RWPE1 (cell line): ENCODE results near the gene CCDC142.

Experiments used
- CTCF ChIA-PET: fragments of 350-600 bp; sonication (Branson Sonifier 250); formaldehyde crosslinking; extraction: SDS; loops from one replicate; lab custom pipeline; 2021; lab: Yijun Ruan, JAX
- POLR2A ChIA-PET: fragments of 400-600 bp; formaldehyde crosslinking; extraction: SDS; loops from one replicate; lab custom pipeline; 2020; ENCODE audit warnings: antibody characterized with exemption; ENCODE audit not compliant: low non-redundant PET; lab: Yijun Ruan, JAX
- DNase-seq: peaks from one replicate; pipeline ENCODE4 v3.0.0; 2012; ENCODE audit warnings: low spot score
- H3K27ac ChIP-seq: fragments of 450-650 bp; 2 replicates; pipeline ENCODE4 v1.5.1; 2017
- TF ChIP-seq, protein P1 (sequence below): fragments of 450-650 bp; conservative IDR thresholded peaks from 2 replicates; pipeline ENCODE4 v1.5.1; 2017; ENCODE audit warnings: low read depth, mild to moderate bottlenecking

Gene CCDC142

DNA sequence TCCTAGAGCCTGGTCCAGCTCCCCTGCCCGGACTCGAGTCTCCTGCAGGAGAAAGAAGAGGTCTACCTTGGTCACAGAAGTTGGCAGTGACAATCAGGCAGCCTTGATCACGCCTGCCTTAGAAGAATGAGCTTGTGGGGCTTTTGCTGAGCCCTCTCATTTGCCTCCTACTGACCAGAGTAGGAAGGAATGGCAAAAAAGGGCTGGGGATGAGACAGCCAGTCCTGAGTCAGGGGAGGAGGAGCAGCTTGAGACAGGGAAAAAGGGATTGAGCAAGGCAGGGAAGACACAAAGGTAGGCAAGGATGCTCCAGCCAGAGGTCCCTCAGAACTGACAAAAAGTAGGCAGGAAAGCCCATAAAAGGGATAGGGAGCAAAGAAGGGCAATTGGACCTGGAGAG lies 55.2 kb downstream of the CCDC142 start:
- ChIA-PET POLR2A (no interaction called here), CTCF (interaction anchor here (0.5 kb wide), 1 partner anchor 12 kb away, joined by 3 read pairs; no protein-coding TSS in a partner anchor)
- no peak for DNase-seq
- H3K27ac ChIP-seq, result peak overlapping the region; percentile 94
- TF ChIP-seq, protein P1, sequence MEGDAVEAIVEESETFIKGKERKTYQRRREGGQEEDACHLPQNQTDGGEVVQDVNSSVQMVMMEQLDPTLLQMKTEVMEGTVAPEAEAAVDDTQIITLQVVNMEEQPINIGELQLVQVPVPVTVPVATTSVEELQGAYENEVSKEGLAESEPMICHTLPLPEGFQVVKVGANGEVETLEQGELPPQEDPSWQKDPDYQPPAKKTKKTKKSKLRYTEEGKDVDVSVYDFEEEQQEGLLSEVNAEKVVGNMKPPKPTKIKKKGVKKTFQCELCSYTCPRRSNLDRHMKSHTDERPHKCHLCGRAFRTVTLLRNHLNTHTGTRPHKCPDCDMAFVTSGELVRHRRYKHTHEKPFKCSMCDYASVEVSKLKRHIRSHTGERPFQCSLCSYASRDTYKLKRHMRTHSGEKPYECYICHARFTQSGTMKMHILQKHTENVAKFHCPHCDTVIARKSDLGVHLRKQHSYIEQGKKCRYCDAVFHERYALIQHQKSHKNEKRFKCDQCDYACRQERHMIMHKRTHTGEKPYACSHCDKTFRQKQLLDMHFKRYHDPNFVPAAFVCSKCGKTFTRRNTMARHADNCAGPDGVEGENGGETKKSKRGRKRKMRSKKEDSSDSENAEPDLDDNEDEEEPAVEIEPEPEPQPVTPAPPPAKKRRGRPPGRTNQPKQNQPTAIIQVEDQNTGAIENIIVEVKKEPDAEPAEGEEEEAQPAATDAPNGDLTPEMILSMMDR, result no peak

DNA sequence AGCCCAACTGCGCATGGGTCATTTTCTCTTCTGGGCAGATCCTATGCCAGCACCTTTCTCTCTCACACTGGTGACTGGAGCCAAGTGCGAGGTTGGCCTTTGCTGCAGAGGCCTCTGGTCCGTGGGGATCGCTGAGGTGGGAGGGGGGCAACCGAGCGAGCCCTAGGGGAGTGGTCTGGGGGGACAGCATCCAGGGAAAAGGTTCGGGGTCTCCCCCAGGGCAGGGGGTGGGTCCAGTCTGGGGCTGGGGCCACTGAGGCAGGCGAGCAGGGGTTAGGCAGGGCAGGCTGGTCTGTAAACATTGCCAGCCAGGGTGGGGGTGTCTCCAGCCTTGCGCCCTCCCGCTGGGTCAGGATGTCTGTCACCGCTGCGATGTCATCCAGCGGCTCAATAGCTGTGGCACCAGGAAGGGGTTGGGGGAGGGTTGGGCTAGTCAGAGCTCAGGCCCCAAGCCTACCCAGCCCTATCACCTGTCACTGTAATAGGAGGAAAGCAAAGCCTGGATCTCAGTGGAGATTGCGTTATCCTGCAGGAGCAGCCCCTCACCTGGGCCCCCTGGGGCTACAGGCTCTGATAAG lies 56.5 kb downstream of the CCDC142 start:
- ChIA-PET POLR2A (no interaction called here), CTCF (interaction anchor here (0.6 kb wide), 1 partner anchor 24 kb away, joined by 3 read pairs; no protein-coding TSS in a partner anchor)
- TF ChIP-seq, protein P1, result no peak
- H3K27ac ChIP-seq, result peak overlapping the region; percentile 94
- DNase-seq, result no peak

DNA sequence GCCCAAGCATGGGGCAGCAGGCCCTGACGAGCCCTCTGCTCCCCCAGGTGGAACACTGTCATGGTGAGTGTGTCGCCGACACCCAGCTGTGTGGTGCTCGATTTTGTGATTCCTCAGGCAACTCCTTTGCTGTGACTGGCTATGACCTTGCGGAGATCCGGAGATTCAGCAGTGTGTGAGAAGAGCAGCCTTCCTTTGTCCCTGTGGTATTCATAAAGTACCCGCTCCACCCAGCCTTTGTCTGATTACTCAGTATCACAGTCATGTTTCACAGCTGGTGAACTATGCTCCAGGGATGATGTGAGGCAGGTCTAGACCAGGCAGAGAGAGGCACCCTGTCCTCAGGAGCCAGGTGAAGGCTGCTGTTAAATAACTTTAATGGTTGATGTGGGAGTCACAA lies 57.3 kb downstream of the CCDC142 start:
- ChIA-PET POLR2A (no interaction called here), CTCF (interaction anchor here (0.6 kb wide), 1 partner anchor 23 kb away, joined by 3 read pairs; no protein-coding TSS in a partner anchor)
- TF ChIP-seq, protein P1, result no peak
- DNase-seq, result peak; percentile 94
- H3K27ac ChIP-seq, result peak overlapping the region; percentile 94

DNA sequence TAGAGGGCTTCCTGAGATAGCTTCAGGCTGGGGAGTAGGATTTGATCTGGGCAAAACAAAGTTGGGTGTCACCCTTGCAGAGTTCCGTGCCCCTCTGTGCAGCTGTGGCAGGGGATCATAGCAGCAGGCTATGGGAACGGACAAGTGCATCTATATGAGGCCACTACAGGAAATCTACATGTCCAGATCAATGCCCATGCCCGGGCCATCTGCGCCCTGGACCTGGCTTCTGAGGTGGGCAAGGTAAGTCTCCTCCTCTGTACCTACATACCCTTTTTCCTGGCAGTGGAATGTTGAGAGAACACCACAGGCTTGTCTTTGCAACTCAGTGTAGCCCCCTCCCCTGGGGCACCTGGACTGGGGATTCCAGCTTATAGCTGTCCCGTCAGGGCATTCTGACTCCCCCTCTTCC lies 57.8 kb downstream of the CCDC142 start:
- CTCF ChIA-PET, result no interaction called here
- POLR2A ChIA-PET, result no interaction called here
- TF ChIP-seq, protein P1, result no peak
- peak overlapping the region; percentile 94 for H3K27ac ChIP-seq
- DNase-seq, result no peak

DNA sequence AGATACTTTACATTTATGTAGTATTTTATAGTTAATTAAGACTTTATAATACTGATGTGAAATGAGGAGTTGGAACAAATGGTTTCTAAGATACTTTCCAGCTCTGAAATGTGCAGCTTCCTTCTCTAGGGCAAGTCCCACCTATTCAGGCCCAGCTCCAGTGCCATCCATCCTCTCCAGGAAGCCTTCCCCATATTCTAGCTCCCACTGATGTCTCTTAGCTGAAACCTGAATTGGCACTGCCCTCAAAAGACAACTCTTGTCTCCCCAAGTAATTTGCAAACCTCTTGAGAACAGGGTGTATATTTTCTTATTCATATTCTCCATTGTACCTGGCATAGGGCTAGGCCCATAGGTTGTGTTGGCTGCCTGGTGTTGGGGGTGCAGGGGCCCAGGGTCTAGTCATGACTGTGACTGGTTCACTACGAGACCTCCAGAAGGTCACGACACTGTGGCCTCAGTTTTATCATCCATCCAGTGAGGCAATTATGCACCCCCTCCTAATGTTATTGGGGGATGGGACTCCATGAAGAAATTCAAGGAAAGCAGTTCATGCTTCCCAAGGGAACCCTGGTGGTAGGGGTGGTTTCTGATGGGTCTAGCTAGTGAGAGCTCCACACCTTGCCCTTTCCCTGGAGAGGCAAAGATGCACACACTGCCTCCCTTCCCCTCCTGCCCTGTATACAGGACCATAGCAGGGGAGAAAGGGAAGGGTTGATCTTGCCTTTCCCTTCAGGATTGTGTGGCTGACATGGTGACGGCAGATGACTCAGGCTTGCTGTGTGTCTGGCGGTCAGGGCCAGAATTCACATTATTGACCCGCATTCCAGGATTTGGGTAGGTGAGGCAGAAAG lies 58.4 kb downstream of the CCDC142 start:
- ChIA-PET CTCF (no interaction called here), POLR2A (no interaction called here)
- peak; percentile 33 for DNase-seq
- H3K27ac ChIP-seq, result peak overlapping the region; percentile 94
- TF ChIP-seq, protein P1, result no peak
